Endothelial cell (in vitro differentiated cells): ENCODE data around the gene SLC16A3. TPM values are rescaled to one million over a fixed set of nuclear protein-coding genes. Genes with fewer than 3 reads are reported as not detected.

Experiments
- DNase-seq: peaks from one replicate; pipeline ENCODE4 v3.0.0; 2021; ENCODE audit warnings: low spot score
- H3K27ac Mint-ChIP-seq: one replicate; pipeline ENCODE4 v1.8.0; 2021; ENCODE audit warnings: mixed read lengths, inconsistent platforms; ENCODE audit not compliant: unreplicated experiment
- H3K27me3 Mint-ChIP-seq: one replicate; pipeline ENCODE4 v1.8.0; 2021; ENCODE audit warnings: mild to moderate bottlenecking, moderate library complexity, mixed read lengths, inconsistent platforms; ENCODE audit not compliant: unreplicated experiment
- H3K36me3 Mint-ChIP-seq: one replicate; pipeline ENCODE4 v1.8.0; 2021; ENCODE audit warnings: mild to moderate bottlenecking, low read depth, mixed read lengths, inconsistent platforms; ENCODE audit not compliant: unreplicated experiment
- H3K4me1 Mint-ChIP-seq: one replicate; pipeline ENCODE4 v1.8.0; 2021; ENCODE audit warnings: mild to moderate bottlenecking, mixed read lengths, inconsistent platforms; ENCODE audit not compliant: unreplicated experiment
- H3K4me3 Mint-ChIP-seq: one replicate; pipeline ENCODE4 v1.8.0; 2021; ENCODE audit warnings: mild to moderate bottlenecking, mixed read lengths, inconsistent platforms; ENCODE audit not compliant: unreplicated experiment
- H3K9me3 Mint-ChIP-seq: one replicate; pipeline ENCODE4 v1.8.0; 2021; ENCODE audit warnings: mixed read lengths, inconsistent platforms; ENCODE audit not compliant: unreplicated experiment
- total RNA-seq: library from RNA; stranded (reverse); fragmentation: NEBNext Ultra II Directional; extraction: Animal tissue kit (Norgen Biotek cat#: 25700); gene quantifications from one replicate; pipeline ENCODE4 v1.2.1, GENCODE V29; 2021; ENCODE audit not compliant: unreplicated experiment
- TF ChIP-seq, protein P1 (sequence below): fragments of 200-600 bp; sonication (generic); IDR thresholded peaks from one replicate; pipeline ENCODE4 v1.5.0; 2021; ENCODE audit warnings: antibody characterized with exemption; ENCODE audit not compliant: unreplicated experiment

The SLC16A3 gene
- total RNA-seq, 1 donor from 2014 or later: 76.2 TPM

DNA sequence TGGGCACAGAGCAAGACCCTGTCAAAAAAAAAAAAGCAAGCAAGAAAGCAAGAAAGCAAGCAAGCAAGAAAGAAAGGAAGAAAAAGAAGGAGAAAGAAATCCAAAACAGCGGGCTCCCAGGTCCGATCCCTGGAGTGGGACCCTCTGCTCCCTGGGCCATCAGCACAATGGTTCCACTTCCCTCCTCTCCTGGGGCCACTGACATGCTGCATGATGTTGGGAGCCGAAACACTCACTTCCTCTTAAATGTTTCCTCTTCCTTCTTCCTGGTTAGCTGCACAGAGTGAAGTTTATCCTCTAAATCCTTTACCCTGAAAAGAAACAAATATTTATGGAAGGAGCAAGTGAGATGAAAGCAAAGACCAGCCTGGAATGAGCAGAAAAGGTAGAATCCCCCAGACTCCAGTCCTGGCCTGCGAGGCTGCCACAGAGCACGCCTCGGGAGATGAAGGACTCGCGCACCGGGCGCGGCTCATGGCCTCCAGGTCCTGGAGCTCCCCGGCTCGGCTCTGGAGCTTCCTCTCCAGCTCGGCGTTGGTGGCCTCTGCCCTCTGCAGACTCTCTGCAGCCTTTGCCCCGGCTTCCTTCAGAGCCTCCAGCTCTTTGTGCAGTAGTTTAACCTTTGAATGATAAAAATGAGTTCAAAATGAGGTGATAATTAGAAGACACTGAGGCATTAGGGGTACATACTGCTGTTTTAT is 35.2 kb upstream of the SLC16A3 start:
- H3K27ac Mint-ChIP-seq: peak overlapping the region; percentile 87
- no peak for DNase-seq
- TF ChIP-seq, protein P1, sequence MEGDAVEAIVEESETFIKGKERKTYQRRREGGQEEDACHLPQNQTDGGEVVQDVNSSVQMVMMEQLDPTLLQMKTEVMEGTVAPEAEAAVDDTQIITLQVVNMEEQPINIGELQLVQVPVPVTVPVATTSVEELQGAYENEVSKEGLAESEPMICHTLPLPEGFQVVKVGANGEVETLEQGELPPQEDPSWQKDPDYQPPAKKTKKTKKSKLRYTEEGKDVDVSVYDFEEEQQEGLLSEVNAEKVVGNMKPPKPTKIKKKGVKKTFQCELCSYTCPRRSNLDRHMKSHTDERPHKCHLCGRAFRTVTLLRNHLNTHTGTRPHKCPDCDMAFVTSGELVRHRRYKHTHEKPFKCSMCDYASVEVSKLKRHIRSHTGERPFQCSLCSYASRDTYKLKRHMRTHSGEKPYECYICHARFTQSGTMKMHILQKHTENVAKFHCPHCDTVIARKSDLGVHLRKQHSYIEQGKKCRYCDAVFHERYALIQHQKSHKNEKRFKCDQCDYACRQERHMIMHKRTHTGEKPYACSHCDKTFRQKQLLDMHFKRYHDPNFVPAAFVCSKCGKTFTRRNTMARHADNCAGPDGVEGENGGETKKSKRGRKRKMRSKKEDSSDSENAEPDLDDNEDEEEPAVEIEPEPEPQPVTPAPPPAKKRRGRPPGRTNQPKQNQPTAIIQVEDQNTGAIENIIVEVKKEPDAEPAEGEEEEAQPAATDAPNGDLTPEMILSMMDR: no peak
- peaks cover 20% of the 10 kb centered on the region for H3K4me1 Mint-ChIP-seq
- H3K9me3 Mint-ChIP-seq: no peaks in the 10 kb centered on the region
- peak overlapping the region; percentile 71 for H3K4me3 Mint-ChIP-seq
- peaks cover 31% of the 10 kb centered on the region for H3K36me3 Mint-ChIP-seq
- H3K27me3 Mint-ChIP-seq: peaks cover 2% of the 10 kb centered on the region

GRCh38 chr17:82194765-82195164 is 34.1 kb upstream of the SLC16A3 start:
- no peak for DNase-seq
- no peak overlapping the region for H3K4me3 Mint-ChIP-seq
- H3K9me3 Mint-ChIP-seq: no peaks in the 10 kb centered on the region
- H3K27ac Mint-ChIP-seq: no peak overlapping the region
- peaks cover 2% of the 10 kb centered on the region for H3K27me3 Mint-ChIP-seq
- TF ChIP-seq, protein P1: no peak
- H3K4me1 Mint-ChIP-seq: peaks cover 20% of the 10 kb centered on the region
- H3K36me3 Mint-ChIP-seq: peaks cover 31% of the 10 kb centered on the region

DNA sequence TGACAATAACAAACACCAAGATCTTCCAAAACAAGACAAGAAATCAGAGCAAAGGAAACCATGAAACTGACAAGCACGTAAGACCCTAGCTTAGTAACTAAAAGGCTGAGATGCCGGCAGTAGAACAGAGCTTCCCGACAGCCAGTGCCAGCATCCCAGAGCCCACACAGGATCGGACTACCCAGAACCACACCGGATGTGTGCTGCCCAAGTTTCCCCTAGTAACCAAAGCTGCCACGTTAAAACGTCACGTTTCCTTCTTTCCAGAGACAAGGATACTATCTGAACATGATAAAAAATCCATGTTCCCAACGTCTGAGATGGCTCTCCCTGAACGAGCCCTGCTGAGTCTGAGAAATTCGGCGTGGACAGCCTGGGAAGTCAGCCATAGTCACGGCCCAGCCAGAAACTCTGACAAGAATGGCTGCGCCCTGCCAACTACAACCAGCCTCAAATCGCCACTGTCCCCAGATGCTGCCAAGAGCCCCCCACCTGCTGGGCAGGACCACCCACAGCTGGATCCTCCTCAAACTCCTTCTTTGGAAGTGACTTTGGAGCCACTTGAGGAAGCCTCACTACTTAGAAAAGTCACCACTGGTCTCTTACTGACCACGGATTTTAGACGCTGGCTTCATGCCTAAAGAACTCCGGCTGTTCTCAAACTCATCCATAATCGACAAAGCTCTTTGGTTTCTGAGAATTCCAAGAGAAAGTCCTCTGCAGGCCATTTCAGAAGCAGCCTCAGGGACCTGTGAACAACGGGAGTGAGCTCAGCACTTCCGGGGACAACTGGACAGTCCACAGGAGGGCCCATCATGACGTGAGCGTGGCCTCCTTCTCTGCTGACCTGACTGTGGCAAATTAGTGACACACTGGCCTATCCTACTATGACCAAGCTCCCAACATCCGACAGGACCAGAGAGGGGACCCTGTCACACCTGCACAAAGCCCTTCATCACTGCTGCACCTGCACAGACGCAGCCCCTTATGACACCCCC is 32.9 kb upstream of the SLC16A3 start:
- H3K27me3 Mint-ChIP-seq: peaks cover 2% of the 10 kb centered on the region
- H3K27ac Mint-ChIP-seq: peak overlapping the region; percentile 11
- TF ChIP-seq, protein P1: no peak
- peak overlapping the region; percentile 34 for H3K4me3 Mint-ChIP-seq
- H3K4me1 Mint-ChIP-seq: peaks cover 23% of the 10 kb centered on the region
- H3K9me3 Mint-ChIP-seq: no peaks in the 10 kb centered on the region
- DNase-seq: no peak
- H3K36me3 Mint-ChIP-seq: peaks cover 31% of the 10 kb centered on the region

GRCh38 chr17:82198092-82198491 is 30.8 kb upstream of the SLC16A3 start:
- H3K27ac Mint-ChIP-seq: no peak overlapping the region
- H3K36me3 Mint-ChIP-seq: peaks cover 28% of the 10 kb centered on the region
- no peak overlapping the region for H3K4me3 Mint-ChIP-seq
- H3K9me3 Mint-ChIP-seq: no peaks in the 10 kb centered on the region
- TF ChIP-seq, protein P1: no peak
- peaks cover 23% of the 10 kb centered on the region for H3K4me1 Mint-ChIP-seq
- peaks cover 2% of the 10 kb centered on the region for H3K27me3 Mint-ChIP-seq
- no peak for DNase-seq
